ENCODE data around the gene CRTAP. TPM values are rescaled to one million over a fixed set of nuclear protein-coding genes. Genes with fewer than 3 reads are reported as not detected.
"Not testable (repeated sequence)": the region's sequence is repeated elsewhere in the genome, so short reads cannot be mapped to it uniquely, and the experiment has no call there.

CRTAP gene
- total RNA-seq, 1 donor from 2014 or later, result 91.7 TPM

GRCh38 chr3:33131331-33132018, 17.7 kb downstream of the CRTAP start:
- intact Hi-C loops (cut with DNase I), result loop anchor here (1.0 kb wide), 1 partner anchor 242 kb away; no protein-coding TSS in a partner anchor
- no peak for DNase-seq (ENCODE audit: low spot score)

- intact Hi-C loops (cut with DNase I), result no loop called here
Measured at GRCh38 chr3:33132019-33132360, 18.2 kb downstream of the CRTAP start.

DNA sequence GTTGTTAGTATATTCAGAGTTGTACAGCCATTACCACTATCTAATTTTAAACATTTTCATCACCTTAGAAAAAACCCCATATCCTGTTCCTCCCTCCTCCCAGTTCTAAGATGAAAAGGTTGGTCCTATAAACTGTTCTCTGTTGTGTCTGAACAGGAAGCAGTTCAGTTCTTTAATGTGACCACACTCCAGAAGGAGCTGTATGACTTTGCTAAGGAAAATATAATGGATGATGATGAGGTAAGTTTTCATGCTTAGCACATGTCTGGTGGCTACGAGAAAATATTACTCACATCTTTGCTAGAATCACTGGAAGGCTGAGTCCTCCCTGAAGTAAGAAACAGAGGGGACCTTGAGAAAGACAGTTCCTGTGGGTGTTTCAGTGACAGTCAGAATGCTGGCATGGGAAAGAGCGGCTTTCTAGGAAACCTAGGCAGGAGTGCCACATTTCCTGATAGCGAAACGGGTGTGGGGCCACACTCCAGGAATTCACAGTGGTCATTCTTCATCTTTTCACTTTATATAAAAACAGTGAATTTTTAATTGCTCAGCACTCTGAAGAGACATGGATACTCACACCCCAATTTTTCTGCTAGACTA, 20.3 kb downstream of the CRTAP start:
- intact Hi-C loops (cut with DNase I), result no loop called here
- no peak for DNase-seq (ENCODE audit: low spot score)

More at GRCh38 chr3:33132019-33132360, 18.2 kb downstream of the CRTAP start:
- DNase-seq (ENCODE audit: low spot score), result no peak

GRCh38 chr3:33137691-33138090, 23.9 kb downstream of the CRTAP start:
- DNase-seq (ENCODE audit: low spot score), result no peak
- intact Hi-C loops (cut with DNase I), result no loop called here

DNA sequence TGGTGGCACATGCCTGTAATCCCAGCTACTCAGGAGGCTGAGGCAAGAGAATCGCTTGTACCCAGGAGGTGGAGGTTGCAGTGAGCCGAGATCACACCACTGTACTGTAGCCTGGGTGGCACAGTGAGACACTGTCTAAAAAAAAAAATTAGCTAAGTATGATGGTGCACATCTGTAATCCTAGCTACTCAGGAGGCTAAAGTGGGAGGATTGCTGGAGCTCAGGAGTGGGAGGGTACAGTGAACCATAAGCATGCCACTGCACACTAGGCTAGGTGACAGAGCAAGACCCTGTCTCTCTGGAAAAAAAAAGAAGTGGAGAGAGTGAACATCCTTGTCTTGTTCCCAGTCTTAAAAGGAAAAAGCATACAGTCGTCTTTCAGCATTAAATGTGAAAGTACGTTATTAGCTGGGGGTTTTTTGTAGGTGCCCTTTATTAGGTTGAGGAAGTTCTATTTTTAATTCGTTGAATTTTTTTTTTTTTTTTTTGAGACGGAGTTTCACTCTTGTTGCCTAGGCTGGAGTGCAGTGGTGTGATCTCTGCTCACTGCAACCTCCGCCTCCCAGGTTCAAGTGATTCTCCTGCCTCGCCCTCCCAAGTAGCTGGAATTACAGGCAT, 25.3 kb downstream of the CRTAP start:
- DNase-seq (ENCODE audit: low spot score); intact Hi-C loops (cut with DNase I): not testable (repeated sequence)

GRCh38 chr3:33139996-33140395, 26.2 kb downstream of the CRTAP start:
- no peak for DNase-seq (ENCODE audit: low spot score)
- intact Hi-C loops (cut with DNase I), result no loop called here

GRCh38 chr3:33141006-33141405, 27.2 kb downstream of the CRTAP start:
- no peak for DNase-seq (ENCODE audit: low spot score)
- intact Hi-C loops (cut with DNase I), result no loop called here

GRCh38 chr3:33144433-33144832, 30.6 kb downstream of the CRTAP start:
- intact Hi-C loops (cut with DNase I), result no loop called here
- no peak for DNase-seq (ENCODE audit: low spot score)

GRCh38 chr3:33145221-33145900, 31.5 kb downstream of the CRTAP start:
- intact Hi-C loops (cut with DNase I), result no loop called here
- DNase-seq (ENCODE audit: low spot score), result no peak

GRCh38 chr3:33145901-33146580, 32.2 kb downstream of the CRTAP start:
- no peak for DNase-seq (ENCODE audit: low spot score)
- intact Hi-C loops (cut with DNase I), result no loop called here

DNA sequence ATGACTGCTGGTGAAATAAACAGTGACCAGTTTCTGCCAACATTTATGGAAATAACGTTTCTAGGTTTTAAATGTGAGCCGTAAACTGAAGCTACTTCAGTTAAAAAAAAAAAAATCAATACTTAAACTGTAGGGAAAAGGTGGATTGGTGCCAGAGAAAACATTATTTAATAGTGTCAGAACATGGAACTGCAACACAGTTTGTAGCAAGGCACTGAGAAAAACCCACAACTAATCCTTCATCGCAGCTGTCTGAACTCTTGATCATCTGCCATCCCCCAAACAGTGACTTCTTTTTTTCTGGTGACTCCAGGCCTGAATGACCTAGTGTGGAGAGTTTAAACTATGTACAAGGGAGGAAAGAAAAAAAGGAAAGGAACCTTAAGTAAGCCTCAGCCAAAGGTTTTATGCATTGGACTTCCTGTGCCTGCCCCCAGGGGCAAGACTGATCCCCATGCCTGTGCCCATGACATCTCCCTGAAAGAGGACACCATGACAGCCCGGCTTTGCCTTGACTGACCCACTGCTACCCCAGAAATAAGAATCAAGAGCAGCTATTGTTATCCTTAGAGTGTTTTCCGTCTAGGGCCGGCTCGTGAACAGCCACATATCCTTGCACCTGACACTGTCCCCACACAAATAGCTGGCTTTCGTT, 33.1 kb downstream of the CRTAP start:
- no peak for DNase-seq (ENCODE audit: low spot score)
- intact Hi-C loops (cut with DNase I), result no loop called here

- DNase-seq (ENCODE audit: low spot score), result no peak
- intact Hi-C loops (cut with DNase I), result no loop called here
Measured at GRCh38 chr3:33149342-33149741, 35.5 kb downstream of the CRTAP start.

GRCh38 chr3:33152363-33153360, 38.8 kb downstream of the CRTAP start:
- intact Hi-C loops (cut with DNase I), result no loop called here
- no peak for DNase-seq (ENCODE audit: low spot score)

- no peak for DNase-seq (ENCODE audit: low spot score)
- intact Hi-C loops (cut with DNase I), result no loop called here
Measured at GRCh38 chr3:33153782-33154181, 40.0 kb downstream of the CRTAP start.

DNA sequence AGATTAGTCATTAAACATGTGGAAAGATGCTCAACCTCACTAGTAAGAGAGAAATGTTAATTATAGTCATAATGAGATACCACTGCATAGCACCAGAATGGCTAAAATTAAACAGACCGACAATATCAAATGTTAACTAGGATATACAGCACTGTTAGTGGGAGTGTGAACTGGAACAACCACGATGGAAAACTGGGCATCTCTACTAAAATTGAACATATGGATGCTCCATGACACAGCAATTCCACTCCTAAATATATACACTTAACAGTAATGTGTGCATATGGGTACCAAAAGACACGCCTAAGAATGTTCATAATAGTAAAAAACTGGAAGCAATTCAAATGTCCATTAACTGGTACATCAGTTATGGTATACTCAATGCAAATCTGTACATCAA, 41.5 kb downstream of the CRTAP start:
- intact Hi-C loops (cut with DNase I), result no loop called here
- no peak for DNase-seq (ENCODE audit: low spot score)

GRCh38 chr3:33159234-33159633, 45.4 kb downstream of the CRTAP start:
- no peak for DNase-seq (ENCODE audit: low spot score)
- intact Hi-C loops (cut with DNase I), result no loop called here

DNA sequence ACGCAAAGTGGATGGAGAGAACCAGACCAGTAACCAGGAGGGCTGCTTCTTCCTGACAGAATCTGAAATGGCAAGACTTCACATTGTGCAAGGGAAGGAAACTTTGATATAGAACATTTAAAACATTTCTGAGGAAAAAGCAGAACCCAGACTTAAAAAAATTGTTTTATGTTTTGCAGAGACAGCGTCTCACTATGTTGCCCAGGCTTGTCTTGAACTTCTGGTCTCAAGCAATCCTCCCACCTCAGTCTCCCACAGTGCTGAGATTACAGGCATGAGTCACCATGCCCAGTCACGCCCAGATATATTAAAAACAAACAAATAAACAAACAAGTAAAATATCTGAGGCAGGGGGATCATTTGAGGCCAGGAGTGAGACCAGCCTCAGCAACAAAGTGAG, 46.2 kb downstream of the CRTAP start:
- intact Hi-C loops (cut with DNase I), result no loop called here
- DNase-seq (ENCODE audit: low spot score), result no peak

DNA sequence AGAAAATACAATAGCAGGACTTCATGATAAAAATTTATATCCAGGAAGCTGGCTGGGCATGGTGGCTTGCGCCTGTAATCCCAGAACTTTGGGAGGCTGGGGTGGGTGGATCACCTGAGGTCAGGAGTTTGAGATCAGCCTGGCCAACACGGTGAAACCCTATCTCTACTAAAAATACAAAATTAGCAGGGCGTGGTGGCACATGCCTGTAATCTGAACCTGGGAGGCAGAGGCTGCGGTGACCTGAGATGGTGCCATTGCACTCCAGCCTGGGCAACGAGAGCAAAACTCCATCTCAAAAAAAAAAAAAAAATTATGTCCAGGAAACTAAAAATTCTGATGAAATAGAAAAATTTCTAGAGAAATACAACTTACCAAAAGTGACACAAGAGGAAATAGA, 48.8 kb downstream of the CRTAP start:
- DNase-seq (ENCODE audit: low spot score); intact Hi-C loops (cut with DNase I): not testable (repeated sequence)

Measured in cardiac septum (tissue), 1 donor.